Stomach smooth muscle (tissue), 2 donors: Measurements from ENCODE around the gene NUDT16.
"Not testable (repeated sequence)": the region's sequence is repeated elsewhere in the genome, so short reads cannot be mapped to it uniquely, and the experiment has no call there.

Experiments used
- H3K27ac ChIP-seq: one replicate; pipeline ENCODE4 v1.7.0; 2013; ENCODE audit warnings: mild to moderate bottlenecking, low read length, inconsistent platforms
- H3K27me3 ChIP-seq, 2 donors: one replicate each; pipeline ENCODE4 v1.7.0; 2013; ENCODE audit warnings: low read length in 2 of 2; ENCODE audit not compliant: insufficient read depth in 2 of 2, control insufficient read depth in 1 of 2
- H3K36me3 ChIP-seq, 2 donors: one replicate each; pipeline ENCODE4 v1.7.0; 2013; ENCODE audit warnings: low read length in 2 of 2; ENCODE audit not compliant: control insufficient read depth in 2 of 2, insufficient read depth in 2 of 2
- H3K4me1 ChIP-seq: one replicate; pipeline ENCODE4 v1.7.0; 2013; ENCODE audit warnings: low read length; ENCODE audit not compliant: control insufficient read depth, insufficient read depth
- H3K4me3 ChIP-seq, 2 donors: one replicate each; pipeline ENCODE4 v1.7.0; 2013; ENCODE audit warnings: low read length in 2 of 2
- H3K9ac ChIP-seq, 2 donors: one replicate each; pipeline ENCODE4 v1.7.0; 2013; ENCODE audit warnings: low read length in 2 of 2, mild to moderate bottlenecking in 1 of 2
- H3K9me3 ChIP-seq, 2 donors: one replicate each; pipeline ENCODE4 v1.7.0; 2013; ENCODE audit warnings: low read length in 2 of 2; ENCODE audit not compliant: control insufficient read depth in 2 of 2
- donor health status: healthy.
- donor health status: Pancreatic carcinoma.

The NUDT16 gene

DNA sequence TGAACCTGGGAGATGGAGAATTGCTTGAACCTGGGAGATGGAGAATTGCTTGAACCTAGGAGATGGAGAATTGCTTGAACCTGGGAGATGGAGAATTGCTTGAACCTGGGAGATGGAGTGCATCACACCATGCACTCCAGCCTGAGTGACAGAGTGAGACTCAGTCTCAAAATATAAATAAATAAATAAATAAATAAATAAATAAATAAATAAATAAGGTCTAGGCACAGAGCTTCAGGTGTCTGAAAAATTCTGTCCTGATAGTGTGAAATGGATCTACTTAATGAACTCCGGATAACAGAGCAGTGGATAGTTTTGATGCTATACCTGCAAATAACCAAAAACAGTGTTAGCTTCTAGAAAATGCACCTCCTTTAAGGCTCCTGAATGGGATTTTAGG is 24.3 kb upstream of the NUDT16 start:
- H3K27me3 ChIP-seq, result no peaks in the 10 kb centered on the region
- no peak overlapping the region for H3K27ac ChIP-seq
- no peak overlapping the region for H3K9ac ChIP-seq
- H3K4me1 ChIP-seq, result peaks cover 10% of the 10 kb centered on the region
- no peak overlapping the region for H3K4me3 ChIP-seq
- H3K9me3 ChIP-seq, result no peaks in the 10 kb centered on the region
- H3K36me3 ChIP-seq, result no peaks in the 10 kb centered on the region

DNA sequence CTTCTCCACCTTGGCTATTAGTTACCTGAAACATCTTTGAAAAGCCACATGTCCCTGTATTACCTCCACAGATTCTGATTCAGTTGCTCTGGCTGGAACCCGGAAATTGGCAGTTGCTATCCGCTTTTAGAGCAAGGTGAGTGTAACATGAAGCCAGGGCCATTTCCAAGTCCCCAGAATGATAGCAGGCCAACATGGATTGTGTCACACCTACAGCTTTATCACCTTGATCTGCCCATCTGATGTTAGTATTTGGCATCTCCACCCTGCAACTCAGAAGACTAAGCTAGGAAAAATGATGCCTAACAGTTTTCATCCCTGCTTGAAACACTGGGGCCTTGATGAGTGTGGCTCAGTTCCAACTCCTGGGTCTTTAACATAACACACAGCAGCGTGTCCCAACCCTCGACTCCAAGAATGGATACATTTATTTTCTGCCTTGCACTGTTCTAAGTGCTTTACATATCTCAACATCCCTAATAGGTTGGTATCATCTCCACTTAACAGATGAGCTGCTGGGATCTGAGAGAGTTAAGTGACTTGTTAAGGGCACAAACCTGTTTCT is 21.3 kb upstream of the NUDT16 start:
- Histone ChIP-seq H3K9ac (no peak overlapping the region), H3K9me3 (no peaks in the 10 kb centered on the region), H3K36me3 (no peaks in the 10 kb centered on the region), H3K4me3 (no peak overlapping the region), H3K4me1 (peaks cover 13% of the 10 kb centered on the region), H3K27ac (no peak overlapping the region), H3K27me3 (no peaks in the 10 kb centered on the region)

DNA sequence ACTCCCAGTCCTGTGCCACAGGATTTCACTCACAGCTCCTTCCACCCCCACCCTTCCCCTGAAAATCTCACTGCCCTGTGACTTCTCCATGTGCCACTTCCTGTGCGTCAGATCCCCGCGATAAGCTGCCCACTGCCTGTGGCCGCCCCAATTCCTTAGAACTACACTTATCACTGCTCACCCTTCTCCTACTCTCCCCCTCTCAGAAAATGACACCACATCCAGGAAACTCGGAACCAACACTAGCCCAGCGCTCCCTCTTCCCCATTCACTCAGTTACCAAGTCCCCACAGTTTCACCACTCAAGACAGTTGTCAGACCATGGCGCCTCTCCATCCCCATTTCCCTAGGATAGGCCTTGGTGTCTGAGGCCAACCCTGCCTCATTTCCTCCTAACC is 20.5 kb upstream of the NUDT16 start:
- peaks cover 13% of the 10 kb centered on the region for H3K4me1 ChIP-seq
- not testable (repeated sequence) for H3K9me3 ChIP-seq, H3K9ac ChIP-seq, H3K36me3 ChIP-seq, H3K27ac ChIP-seq, H3K27me3 ChIP-seq
- H3K4me3 ChIP-seq, result peak overlapping the region in 1 of 2 donors; percentile 80

DNA sequence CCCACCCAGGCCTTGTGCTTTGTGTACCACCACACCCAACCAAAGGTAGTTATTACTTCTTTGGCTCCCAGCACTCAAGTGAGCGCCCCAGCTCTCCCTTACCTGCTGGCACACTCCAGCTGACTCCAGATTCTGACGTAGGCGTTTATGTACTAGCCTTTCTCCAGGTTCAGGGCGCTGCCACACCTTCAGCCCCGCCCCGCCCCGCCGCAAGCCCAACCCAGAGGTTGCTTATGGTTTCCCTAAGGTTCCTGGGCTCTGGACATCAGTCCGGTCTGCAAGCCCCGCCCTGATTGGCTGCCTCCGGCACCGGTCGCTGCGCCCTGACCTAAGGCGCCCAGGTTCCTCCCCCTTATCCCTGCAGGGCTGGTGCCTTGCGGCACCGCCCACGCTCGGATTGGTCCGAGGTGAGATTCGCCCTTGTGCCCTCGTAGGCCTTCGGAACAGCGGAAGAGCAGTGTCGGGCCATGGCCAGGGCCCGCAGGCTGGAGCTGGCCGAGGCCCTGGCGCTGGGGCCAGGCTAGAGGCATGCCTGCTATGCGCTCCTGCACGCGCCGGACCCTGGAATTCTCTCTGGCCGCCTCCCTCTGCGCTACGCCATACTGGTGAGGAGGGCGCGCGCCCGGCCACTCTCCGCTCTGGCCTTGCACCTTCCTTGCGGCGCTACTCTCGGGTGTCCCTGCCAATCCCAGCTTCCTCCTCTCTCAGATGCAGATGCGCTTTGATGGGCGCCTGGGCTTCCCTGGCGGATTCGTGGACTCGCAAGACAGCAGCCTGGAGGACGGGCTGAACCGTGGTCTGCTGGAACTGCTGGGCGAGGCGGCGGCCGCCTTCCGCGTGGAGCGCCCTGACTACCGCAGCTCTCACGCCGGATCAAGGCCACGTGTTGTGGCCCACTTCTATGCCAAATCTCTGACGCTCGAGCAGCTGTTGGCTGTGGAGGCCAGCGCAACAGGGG is 19.8 kb upstream of the NUDT16 start:
- Histone ChIP-seq H3K4me1 (peaks cover 13% of the 10 kb centered on the region), H3K36me3 (no peaks in the 10 kb centered on the region), H3K9ac (peak overlapping the region; percentile 41 to 62), H3K9me3 (no peaks in the 10 kb centered on the region), H3K4me3 (peak overlapping the region; percentile 65 to 80), H3K27me3 (no peaks in the 10 kb centered on the region), H3K27ac (no peak overlapping the region)

DNA sequence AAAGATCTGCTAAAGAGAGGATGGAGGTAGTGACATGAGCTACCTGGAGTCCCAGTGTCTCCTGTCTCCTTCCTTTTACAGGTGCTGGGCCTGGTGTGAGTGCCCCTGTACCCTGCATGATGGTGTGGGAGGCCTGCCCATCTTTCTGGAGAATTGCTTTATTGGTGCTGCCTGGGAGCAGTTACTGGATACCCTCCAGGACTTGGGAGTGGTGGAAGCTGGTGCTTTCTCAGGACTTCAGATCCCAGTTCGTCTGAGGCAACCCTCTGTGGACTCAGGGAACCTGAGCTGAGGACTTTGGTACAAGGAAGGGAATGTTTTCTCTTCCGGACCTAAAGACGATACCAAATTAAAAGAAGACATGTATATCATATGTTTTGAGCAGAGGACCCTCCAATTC is 18.3 kb upstream of the NUDT16 start:
- H3K27me3 ChIP-seq, result no peaks in the 10 kb centered on the region
- no peak overlapping the region for H3K27ac ChIP-seq
- H3K9me3 ChIP-seq, result no peaks in the 10 kb centered on the region
- no peak overlapping the region for H3K4me3 ChIP-seq
- no peaks in the 10 kb centered on the region for H3K36me3 ChIP-seq
- no peak overlapping the region for H3K9ac ChIP-seq
- peaks cover 13% of the 10 kb centered on the region for H3K4me1 ChIP-seq

DNA sequence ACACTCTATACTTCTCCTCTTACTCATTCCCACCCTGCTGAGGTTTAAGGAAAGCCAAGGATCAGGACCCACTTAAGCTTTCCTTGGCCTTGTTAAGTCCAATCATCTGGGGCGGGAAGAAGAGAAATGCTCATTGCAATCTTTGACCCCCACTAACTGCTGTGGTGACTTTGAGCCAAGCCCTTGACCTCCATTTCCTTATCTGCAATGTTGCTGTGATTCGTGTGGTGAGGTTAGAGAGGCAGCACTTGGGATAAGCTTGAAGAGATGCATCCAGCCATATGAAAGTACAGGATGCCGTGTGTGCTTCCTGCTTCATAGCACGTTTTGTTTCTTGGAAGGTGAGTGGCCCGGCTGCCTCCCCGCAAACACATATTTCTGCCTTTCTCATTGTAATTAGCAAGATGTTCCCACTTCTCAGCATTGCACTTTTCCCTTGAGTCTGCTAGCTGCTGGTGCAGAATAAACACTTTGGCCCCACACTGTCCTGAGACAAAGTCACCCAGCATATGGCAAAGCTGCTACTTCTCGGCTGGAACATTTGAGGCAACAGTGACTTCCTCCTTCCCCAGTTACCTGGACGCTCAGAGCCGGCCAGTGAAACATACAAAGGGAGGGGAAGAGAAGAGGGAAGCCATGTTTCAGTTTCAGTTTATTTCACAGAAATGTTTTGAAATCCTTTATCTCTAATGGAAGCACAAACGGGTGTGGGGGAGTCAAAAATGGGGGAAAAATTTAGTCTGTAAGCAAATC is 10.5 kb upstream of the NUDT16 start:
- Histone ChIP-seq H3K36me3 (peaks cover 6 to 15% of the 10 kb centered on the region in 2 donors), H3K9me3 (no peaks in the 10 kb centered on the region), H3K27ac (no peak overlapping the region), H3K4me3 (no peak overlapping the region), H3K27me3 (no peaks in the 10 kb centered on the region), H3K9ac (no peak overlapping the region), H3K4me1 (no peaks in the 10 kb centered on the region)

DNA sequence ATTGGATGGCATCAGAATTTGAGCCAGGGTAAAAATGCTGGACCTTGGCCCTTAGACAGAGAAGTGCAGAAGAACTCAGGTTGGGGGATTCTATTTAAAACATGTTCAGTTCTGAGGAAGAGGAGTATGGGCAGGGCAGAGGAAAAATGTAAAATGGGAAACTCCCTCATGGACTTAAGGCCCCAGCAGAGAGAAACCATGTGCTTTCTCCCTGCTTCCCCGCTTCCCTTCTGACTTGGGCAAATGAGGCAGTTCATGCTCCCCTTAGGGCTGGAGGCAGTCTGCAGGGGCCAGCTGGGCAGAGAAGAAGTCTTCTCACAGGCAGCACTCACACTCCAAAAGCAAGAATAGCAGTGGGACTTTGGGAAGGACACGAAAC is 9.9 kb upstream of the NUDT16 start:
- Histone ChIP-seq H3K36me3 (peaks cover 6 to 16% of the 10 kb centered on the region in 2 donors), H3K27me3 (no peaks in the 10 kb centered on the region), H3K9ac (no peak overlapping the region), H3K4me3 (no peak overlapping the region), H3K27ac (no peak overlapping the region), H3K9me3 (no peaks in the 10 kb centered on the region), H3K4me1 (no peaks in the 10 kb centered on the region)

DNA sequence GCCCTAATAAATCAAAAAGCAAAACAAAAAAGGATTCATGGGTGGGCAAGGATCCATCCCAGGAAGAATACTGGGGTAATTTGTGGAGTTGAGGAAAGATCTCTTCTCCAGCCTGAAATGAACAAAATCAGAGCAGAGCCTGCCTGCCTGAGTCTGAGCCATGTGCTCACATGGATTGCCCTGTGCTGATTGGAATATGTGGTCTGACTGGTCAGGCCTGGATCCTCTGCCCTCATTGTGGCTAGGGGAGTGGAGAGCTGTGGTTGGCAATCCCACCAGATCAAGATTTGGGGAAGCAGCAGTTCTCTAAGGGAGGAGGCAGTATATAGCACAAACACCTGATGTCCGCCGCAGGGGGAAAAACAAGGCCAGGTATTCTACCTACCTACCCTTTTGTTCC is 6.8 kb upstream of the NUDT16 start:
- H3K9ac ChIP-seq, result no peak overlapping the region
- H3K4me3 ChIP-seq, result no peak overlapping the region
- no peaks in the 10 kb centered on the region for H3K9me3 ChIP-seq
- no peaks in the 10 kb centered on the region for H3K27me3 ChIP-seq
- peaks cover 6 to 16% of the 10 kb centered on the region in 2 donors for H3K36me3 ChIP-seq
- no peak overlapping the region for H3K27ac ChIP-seq
- no peaks in the 10 kb centered on the region for H3K4me1 ChIP-seq

DNA sequence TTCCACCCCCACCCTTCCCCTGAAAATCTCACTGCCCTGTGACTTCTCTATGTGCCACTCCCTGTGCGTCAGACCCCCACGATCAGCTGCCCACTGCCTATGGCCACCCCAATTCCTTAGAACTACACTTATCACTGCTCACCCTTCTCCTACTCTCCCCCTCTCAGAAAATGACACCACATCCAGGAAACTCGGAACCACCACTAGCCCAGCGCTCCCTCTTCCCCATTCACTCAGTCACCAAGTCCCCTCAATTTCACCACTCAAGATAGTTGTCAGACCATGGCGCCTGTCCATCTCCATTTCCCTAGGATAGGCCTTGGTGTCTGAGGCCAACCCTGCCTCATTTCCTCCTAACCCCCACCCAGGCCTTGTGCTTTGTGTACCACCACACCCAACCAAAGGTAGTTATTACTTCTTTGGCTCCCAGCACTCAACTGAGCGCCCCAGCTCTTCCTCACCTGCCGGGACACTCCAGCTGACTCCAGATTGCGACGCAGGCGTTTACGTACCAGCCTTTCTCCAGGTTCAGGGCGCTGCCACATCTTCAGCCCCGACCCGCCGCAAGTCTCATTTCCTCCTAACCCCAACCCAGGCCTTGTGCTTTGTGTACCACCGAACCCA is 641 bp upstream of the NUDT16 start:
- peak overlapping the region; percentile 92 for H3K27ac ChIP-seq
- peak overlapping the region; percentile 92 to 96 for H3K4me3 ChIP-seq
- peak overlapping the region; percentile 87 to 96 for H3K9ac ChIP-seq
- peaks cover 25% of the 10 kb centered on the region for H3K4me1 ChIP-seq
- H3K9me3 ChIP-seq, H3K27me3 ChIP-seq: not testable (repeated sequence)
- H3K36me3 ChIP-seq, result peaks cover 8 to 20% of the 10 kb centered on the region in 2 donors

DNA sequence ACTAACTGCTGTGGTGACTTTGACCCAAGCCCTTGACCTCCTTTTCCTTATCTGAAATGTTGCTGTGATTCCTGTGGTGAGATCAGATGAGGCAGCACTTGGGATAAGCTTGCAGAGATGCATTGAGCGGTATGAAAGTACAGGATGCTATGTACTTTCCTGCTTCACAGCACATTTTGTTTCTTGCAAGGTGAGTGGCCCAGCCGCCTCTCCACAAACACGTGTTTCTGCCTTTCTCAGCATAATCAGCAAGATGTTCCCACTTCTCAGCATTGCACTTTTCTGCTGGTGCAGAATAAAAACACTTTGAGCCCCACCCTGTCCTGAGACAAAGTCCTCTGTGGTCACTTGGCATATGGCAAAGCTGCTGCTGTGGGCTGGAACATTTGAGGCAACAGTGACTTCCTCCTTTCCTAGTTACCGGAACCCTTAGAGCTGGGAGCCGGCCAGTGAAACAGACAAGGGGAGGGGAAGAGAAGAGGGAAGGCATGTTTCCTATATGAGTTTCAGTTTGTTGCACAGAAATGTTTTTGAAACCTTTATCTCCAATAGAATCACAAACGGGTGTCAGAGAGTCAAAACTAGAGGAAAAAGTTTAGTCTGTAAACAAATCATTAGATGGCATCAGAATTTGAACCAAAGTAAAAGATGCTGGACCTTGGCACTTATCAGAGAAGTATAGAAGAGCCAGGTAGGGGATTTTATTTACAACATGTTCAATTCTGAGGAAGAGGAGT is 5.0 kb downstream of the NUDT16 start:
- Histone ChIP-seq H3K9ac (no peak overlapping the region), H3K9me3 (no peaks in the 10 kb centered on the region), H3K27ac (no peak overlapping the region), H3K36me3 (peaks cover 8 to 21% of the 10 kb centered on the region in 2 donors), H3K27me3 (no peaks in the 10 kb centered on the region), H3K4me1 (peaks cover 19% of the 10 kb centered on the region), H3K4me3 (no peak overlapping the region)
